SK-N-DZ (cell line): ENCODE data around the gene SBF1.
"Not testable (repeated sequence)": the region's sequence is repeated elsewhere in the genome, so short reads cannot be mapped to it uniquely, and the experiment has no call there.

ENCODE experiments used
- DNase-seq: peaks from one replicate; pipeline ENCODE4 v3.0.0-alpha.2; 2015; ENCODE audit warnings: low spot score

SBF1 gene

GRCh38 chr22:50432131-50432876 is 42.5 kb downstream of the SBF1 start:
- no peak for DNase-seq

GRCh38 chr22:50425179-50425916 is 49.5 kb downstream of the SBF1 start:
- DNase-seq, result no peak

GRCh38 chr22:50423956-50424355 is 50.9 kb downstream of the SBF1 start:
- DNase-seq, result no peak

GRCh38 chr22:50422961-50423815 is 51.6 kb downstream of the SBF1 start:
- DNase-seq, result no peak

- DNase-seq, result no peak
These were observed 52.8 kb downstream of the SBF1 start for GRCh38 chr22:50422046-50422445.

- no peak for DNase-seq
These were observed 54.3 kb downstream of the SBF1 start for GRCh38 chr22:50420581-50420980.

GRCh38 chr22:50420015-50420414 is 54.8 kb downstream of the SBF1 start:
- DNase-seq, result no peak

- no peak for DNase-seq
These were observed 55.7 kb downstream of the SBF1 start for GRCh38 chr22:50419116-50419515.

GRCh38 chr22:50418624-50419023 is 56.2 kb downstream of the SBF1 start:
- no peak for DNase-seq

GRCh38 chr22:50417411-50418210 is 57.2 kb downstream of the SBF1 start:
- no peak for DNase-seq

GRCh38 chr22:50416996-50417395 is 57.8 kb downstream of the SBF1 start:
- no peak for DNase-seq

GRCh38 chr22:50415426-50415825 is 59.4 kb downstream of the SBF1 start:
- no peak for DNase-seq

GRCh38 chr22:50414476-50415248 is 60.2 kb downstream of the SBF1 start:
- DNase-seq, result no peak

- not testable (repeated sequence) for DNase-seq
These were observed 65.9 kb downstream of the SBF1 start for GRCh38 chr22:50408954-50409353.

- no peak for DNase-seq
These were observed 66.5 kb downstream of the SBF1 start for GRCh38 chr22:50408311-50408710.

GRCh38 chr22:50406416-50407170 is 68.2 kb downstream of the SBF1 start:
- no peak for DNase-seq

GRCh38 chr22:50403701-50404101 is 71.1 kb downstream of the SBF1 start:
- DNase-seq, result no peak

- DNase-seq, result no peak
These were observed 72.9 kb downstream of the SBF1 start for GRCh38 chr22:50401907-50402306.

GRCh38 chr22:50400931-50401330 is 73.9 kb downstream of the SBF1 start:
- no peak for DNase-seq

GRCh38 chr22:50400406-50400805 is 74.4 kb downstream of the SBF1 start:
- DNase-seq, result no peak
